NCI-H2196 treated with DMSO at 0.1 percent for 48 hours (cell line): ENCODE measurements around the gene TMEM170B.

Experiments used
- DNase-seq: peaks from one replicate; lab custom pipeline; 2025; ENCODE audit not compliant: unreplicated experiment; lab: John Stamatoyannopoulos, UW

Gene TMEM170B

DNA sequence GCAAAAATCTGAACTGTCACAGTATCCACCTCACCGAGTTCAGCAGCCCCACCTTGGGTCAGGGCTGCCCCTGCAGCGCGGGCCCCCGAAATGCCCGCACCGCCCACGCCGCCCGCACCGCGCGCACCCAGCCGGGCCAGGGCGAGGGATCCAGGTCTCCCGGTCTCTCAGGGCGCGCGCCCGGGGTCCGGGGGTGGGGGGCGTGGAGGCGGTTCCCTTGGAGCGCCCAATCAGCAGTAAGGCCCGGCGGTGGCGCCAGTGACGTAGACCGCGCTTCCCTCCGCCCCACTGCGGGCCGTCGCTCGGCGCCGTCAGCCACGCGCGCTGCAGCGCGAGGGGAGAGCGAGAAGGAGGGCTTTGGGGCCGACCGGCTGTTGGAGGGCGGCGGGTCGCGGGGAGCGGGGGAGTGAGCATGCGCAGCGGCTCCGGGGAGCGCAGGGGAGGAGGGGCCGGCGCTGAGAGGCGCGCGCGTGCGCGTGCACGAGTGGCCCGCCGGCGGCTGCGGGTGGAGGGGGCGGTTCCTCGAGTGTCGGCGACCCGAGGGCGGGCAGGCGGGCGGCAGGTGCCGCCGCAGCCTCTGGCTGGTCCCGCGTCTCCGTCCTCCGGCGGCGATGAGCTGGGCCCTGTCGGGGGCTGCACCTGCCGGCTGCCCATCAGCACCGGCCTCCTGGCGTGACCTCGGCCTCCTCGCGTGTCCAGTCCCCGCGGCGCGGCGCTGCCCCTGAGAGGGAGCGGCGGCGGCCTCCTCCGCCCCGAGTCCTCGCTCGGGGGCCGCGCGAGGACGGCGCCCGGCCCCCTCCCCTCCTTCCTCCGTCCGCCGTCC, at the start of gene TMEM170B:
TMEM170B (plus strand) TSS at position 521 of the 823 bp plus-strand sequence. CDS start 529 bp downstream, outside the sequence.
- peak; percentile 92 for DNase-seq

DNA sequence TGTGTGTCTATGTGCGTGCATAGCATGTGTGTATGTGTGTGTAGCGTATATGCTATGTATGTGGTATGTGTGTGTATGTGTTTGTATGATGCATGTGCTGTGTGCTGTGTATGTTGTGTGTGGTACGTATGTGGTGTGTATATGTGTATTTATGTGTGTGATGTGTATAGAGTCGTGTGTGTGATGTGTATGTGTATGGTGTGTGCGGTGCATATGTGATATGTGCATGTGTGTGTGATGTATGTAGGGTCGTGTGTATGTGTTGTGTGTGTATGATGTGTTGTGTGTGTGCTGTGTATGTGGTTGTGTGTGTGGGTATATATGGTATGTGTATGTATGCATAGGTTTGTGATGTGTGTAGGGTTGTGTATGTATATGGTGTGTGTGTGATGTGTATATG, 46.6 kb upstream of the TMEM170B start:
- DNase-seq, result no peak

DNA sequence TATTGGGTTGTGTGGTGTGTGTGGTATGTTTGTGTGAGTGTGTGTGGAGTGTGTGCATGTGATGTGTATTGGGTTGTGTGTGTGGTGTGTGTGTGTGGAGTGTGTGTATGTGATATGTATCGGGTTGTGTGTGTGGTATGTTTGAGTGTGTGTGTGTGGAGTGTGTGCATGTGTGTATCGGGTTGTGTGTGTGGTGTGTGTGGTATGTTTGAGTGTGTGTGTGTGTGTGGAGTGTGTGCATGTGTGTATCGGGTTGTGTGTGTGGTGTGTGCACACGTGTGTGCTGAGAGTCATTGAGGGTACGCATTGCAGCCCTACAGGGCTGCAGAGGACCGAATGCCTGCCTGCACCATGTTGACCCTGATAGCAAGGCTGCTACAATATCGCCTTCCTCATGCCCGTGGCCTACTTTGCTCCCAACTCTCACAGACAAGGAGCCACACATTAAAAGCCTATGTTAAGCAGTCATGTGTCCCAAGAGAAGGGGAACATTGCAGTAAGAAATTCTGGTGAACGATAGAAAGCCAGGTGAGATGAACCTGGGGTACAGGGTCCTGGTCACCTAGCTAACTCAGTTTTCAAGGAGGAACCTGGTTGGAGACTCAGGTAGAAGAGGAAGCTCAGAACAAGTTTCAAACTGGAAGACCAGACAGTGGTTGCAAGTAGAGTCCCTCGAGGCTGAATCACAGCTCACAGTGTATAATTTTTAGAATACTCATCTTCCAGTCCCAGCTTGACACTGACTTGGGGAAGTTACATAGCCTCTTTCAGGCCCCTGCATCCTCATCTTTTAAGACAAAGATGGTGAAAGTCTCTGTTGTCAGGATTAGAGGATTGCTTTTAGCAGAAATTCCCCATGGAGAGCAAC, 45.7 kb upstream of the TMEM170B start:
- no peak for DNase-seq

- no peak for DNase-seq
Observed at GRCh38 chr6:11492464-11493290, 44.9 kb upstream of the TMEM170B start.

- DNase-seq, result no peak
Observed at GRCh38 chr6:11493974-11494373, 43.6 kb upstream of the TMEM170B start.

GRCh38 chr6:11494786-11495564, 42.6 kb upstream of the TMEM170B start:
- DNase-seq, result no peak

GRCh38 chr6:11495565-11496145, 41.9 kb upstream of the TMEM170B start:
- DNase-seq, result no peak

GRCh38 chr6:11496152-11497060, 41.1 kb upstream of the TMEM170B start:
- peak; percentile 38 for DNase-seq

DNA sequence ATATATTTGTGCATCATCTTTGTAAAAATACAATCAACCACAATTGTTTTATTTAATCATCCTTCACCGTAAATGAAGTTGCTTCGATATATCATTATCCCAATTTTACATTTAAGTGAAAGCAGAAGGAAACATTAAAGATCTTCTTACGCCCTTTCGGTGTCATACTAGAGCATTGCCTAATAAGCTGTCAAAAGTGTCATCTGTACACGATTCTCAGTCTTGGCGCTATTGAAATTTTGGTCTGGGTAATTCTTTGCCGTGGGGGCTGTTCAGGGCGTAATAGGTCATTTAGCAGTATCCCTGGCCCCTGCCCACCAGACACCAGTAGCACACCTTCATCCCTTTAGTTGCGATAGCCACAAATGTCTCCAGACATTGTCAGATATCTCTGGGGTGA, 40.4 kb upstream of the TMEM170B start:
- no peak for DNase-seq

DNA sequence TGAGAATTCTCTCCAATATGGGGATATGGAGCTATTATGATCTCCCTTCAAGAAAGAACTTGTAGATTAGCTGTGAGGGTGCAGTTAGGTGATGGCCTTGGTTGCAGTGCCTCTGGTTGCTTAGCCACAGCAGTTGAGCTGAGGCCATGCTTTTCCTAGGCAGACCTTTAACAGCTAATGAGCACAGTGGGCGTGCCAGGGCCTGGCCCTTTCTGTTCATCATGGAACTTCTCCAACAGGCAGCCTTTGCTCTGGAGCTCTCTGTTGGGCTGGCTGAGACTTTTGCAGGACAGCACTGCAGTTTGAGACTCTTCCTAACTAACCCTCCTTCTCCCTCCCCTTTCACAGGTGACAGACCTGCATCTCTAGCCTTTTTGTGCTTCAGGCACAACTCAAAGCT, 39.7 kb upstream of the TMEM170B start:
- no peak for DNase-seq

- DNase-seq, result no peak
Observed at GRCh38 chr6:11500008-11500407, 37.5 kb upstream of the TMEM170B start.

GRCh38 chr6:11509471-11509870, 28.1 kb upstream of the TMEM170B start:
- DNase-seq, result no peak

- DNase-seq, result no peak
Observed at GRCh38 chr6:11514672-11515071, 22.9 kb upstream of the TMEM170B start.

DNA sequence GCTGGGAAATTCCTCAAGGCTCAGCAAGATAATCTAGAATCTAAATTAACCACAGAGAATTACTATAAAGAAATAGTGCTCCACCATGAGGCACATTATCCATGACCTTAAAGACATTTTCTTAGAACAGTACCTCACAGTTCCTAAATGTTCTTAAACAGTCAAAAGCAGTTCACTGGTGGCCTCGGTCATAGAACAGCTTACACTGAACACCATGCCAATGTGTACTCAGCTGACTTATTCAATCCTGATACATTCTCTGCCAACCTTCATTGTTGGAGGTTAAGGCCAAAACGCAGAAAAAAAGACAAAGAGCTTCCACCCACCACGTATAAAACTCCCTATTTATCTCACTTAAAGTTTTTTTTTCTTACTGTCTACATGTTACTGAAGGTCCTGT, 21.8 kb upstream of the TMEM170B start:
- DNase-seq, result no peak

DNA sequence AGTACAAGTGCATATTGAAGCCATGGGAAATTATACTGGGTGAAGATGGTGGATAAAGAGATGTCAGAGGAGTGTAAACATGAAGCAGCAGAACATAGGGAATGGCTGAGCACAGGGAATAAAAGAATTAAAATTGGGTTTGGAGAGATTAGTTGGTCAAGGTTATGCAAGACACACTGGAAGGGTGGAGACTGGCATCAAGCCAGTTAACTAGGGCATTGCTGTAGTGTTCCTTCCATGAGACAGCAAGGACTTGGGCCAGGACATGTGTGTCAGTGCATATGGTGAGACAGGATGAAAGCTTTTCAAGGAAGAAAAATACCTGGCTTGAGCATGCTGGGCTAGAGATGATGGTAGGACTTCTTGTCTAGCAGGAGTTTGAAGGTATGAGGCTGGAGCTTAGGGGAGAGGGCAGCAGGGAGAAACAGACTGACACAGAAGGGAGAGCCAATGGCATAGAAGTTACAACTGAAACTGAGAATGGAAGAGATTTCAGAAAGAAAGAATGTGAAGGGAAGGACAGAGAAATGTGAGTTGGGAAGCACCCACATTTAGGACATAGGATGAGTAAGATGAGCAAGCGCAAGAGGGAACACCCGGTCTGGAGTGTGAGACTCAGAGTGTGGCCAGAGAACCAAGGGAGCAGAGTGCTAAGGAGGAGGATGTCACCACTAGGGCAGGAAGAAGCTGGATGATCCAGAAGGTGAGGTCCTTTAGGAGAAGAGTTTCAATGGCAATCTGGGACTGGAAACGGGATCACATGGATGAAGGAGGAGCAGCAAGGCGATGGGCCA, 14.5 kb upstream of the TMEM170B start:
- no peak for DNase-seq

GRCh38 chr6:11525468-11526155, 11.9 kb upstream of the TMEM170B start:
- DNase-seq, result no peak

DNA sequence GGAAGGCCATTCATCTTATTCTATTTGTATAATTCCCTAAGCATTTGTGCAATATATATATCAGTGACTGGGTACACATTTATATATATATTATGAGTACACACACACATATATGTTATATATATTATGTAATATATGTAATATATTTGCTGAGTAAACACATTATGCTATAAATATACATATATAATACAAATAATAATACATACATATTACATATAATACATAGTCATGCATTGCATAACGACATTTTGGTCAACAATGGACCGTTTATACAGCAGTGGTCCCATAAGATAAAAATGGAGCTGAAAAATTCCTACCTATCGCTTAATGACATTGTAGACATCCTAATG, 11.4 kb upstream of the TMEM170B start:
- no peak for DNase-seq
